AG09319 (cell line): ENCODE data around the gene SEPTIN1.

Experiments
- DNase-seq: peaks from one replicate; pipeline ENCODE4 v3.0.0-alpha.2; 2010; ENCODE audit warnings: low read depth; ENCODE audit errors: extremely low read depth
- CTCF ChIP-seq: IDR thresholded peaks from 2 replicates; pipeline ENCODE4 v1.5.1; 2011; ENCODE audit warnings: low read depth, mild to moderate bottlenecking, inconsistent platforms, low read length, moderate library complexity

Gene SEPTIN1

GRCh38 chr16:30377812-30378235, 4.5 kb downstream of the SEPTIN1 start:
- TF ChIP-seq CTCF = no peak
- DNase-seq = no peak

GRCh38 chr16:30377050-30377811, 5.1 kb downstream of the SEPTIN1 start:
- DNase-seq = no peak
- no peak for TF ChIP-seq CTCF

GRCh38 chr16:30376461-30376902, 5.9 kb downstream of the SEPTIN1 start:
- no peak for DNase-seq
- TF ChIP-seq CTCF = no peak

GRCh38 chr16:30375864-30376263, 6.5 kb downstream of the SEPTIN1 start:
- no peak for TF ChIP-seq CTCF
- no peak for DNase-seq

GRCh38 chr16:30374538-30374937, 7.8 kb downstream of the SEPTIN1 start, which contains the start of gene MYL11:
MYL11 (plus strand) TSS chr16:30374802; CDS start chr16:30374858, 56 bp downstream.
- DNase-seq = no peak
- no peak for TF ChIP-seq CTCF

GRCh38 chr16:30372725-30373124, 9.6 kb downstream of the SEPTIN1 start:
- TF ChIP-seq CTCF = no peak
- DNase-seq = no peak

- TF ChIP-seq CTCF = no peak
- DNase-seq = no peak
Measured at GRCh38 chr16:30372038-30372712, 10.2 kb downstream of the SEPTIN1 start.
